ENCODE measurements around the gene KDM1A.

The KDM1A gene

DNA sequence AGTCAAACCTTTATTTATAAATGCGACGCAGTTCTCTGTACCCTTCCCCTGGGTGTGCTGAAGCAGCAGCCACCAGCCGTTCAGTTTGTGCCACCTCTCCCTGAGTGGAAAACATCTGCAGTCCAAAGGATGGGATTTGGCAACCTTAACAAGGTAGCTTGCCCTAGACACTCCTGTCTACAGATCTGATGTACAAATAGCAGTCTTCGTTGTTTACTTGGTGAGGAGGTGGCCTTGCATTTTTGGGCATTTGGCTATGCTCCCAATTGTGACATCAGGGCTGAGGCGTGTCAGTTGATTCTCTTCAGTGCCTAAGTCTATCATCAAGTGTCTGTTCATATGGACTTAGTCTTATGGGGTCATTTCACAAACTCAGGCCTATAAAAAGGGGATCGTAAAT, 59.8 kb downstream of the KDM1A start:
- DNase-seq, result no peak

DNA sequence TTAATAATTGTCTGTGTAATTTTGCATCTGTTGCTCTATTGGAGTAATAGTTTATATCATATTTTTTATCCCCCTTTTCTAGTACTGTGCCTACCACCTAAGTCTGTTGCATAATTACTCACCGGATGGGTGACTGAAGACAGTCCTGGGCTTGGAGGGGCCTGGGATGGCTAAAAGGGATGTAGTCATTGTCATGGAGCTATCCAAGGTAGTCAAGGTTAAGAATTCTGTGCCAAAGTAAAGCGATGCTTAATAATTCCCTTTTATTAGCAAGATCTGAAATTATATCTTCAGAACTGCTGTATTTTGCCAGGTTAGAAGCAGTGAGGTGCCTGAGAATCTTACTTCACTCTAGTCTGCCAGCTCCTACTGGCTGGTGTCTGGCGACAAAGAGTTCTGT, 61.6 kb downstream of the KDM1A start:
- no peak for DNase-seq

DNA sequence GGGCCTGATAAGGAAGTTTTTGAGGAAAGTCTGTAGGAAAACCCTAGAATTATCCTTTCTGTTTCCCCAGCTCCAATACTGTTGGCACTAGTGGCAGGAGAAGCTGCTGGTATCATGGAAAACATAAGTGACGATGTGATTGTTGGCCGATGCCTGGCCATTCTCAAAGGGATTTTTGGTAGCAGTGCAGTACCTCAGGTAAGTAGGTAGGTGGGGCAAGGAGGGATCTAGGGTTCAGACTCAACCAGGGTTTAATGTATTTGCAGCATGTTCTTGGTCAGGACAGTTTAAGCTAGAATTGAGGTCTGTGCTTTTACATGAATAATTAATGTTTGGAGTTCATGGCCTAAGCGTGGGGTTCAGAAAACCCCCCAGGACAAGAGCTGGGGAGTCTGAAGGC, 62.1 kb downstream of the KDM1A start:
- no peak for DNase-seq

DNA sequence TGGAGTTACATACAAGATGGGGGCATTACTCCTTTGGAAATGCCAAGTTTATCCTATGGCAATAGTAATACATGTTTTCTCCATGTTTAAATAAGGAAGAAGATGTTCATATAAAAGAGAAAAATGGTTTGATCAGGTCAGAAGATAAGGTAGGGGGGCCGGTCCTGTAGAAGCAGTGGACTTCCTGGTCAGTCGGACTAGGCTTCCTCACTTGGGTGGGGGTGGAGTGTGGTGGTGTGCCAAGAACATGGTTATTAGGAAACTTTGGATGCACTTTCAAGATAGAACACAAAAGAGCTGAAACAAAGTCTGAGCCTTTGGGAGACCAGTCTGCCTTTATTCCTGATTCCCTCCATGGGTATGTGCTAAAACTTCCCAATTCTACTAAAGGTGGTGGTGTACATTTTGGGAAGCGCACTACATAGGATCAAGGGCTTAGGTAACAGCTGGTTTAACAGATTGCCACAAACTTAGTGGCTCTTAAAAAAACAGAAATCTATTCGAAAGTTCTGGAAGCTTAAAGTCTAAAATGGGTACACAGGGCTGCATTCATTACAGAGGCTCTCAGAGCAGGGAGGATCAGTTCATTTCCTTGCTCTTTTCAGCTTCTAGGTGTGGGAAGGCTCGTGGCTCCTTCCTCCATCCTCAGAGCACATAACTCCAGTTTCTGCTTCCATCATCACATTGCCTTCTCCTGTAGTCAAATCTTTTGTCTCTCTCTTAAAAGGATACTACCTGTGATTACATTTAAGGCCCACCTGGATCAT, 64.6 kb downstream of the KDM1A start:
- no peak for DNase-seq

DNA sequence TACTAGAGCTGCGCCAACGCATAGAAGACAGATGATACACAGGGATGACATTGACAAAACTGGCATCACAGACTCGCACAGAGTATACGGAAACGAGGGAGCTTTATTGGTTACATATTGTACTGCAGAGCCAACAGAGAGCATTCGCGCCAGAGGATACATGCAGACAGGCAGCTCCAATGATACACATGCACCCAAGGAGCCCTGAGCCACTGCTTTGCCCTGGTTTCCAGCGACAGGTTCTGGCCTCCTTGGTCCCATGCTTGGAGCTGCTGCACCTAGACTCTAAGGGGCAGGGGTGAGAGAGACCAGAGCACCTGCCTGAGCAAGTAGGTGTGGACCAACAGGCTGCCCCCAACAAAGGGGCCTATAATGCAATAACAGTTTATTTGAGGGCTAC, 65.6 kb downstream of the KDM1A start:
- no peak for DNase-seq

DNA sequence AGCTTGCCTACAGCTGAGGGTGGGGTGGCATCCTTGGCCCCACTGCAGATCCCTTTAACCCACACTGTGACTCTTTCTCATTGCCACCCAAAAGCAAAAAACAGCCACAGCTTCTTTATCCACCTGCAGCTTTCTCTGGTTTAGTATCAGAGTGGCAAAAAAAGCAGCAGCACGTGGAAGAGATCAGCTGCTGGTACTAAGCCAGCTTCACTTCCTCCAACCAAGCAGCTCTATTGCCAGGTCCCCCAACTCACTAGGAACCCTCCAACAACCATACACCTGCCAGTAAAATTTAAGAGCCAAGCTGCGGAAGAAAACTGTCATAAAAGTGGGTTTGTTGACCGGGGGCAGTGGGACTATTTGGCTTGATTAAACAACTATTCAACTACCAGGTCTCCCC, 66.4 kb downstream of the KDM1A start:
- DNase-seq, result no peak

DNA sequence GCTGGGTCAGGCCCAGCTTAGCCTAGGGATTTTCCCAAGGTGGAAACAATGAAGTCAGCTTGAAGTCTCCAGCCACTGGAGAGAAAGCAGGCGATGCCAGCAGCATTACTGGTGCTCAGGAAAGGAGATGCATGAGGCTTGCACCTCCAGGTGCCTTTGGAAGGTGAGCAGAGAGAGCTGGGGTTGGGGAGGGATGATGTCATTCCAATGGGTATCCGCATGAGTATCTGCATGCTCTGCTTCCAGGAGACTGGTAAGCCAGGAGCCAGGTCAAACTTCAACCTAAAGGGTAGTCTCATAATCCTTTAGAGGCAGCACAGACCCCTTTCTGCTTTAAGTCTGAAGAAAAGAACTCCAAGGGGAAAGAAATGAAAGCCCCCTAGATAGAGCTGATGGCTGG, 68.8 kb downstream of the KDM1A start:
- no peak for DNase-seq

DNA sequence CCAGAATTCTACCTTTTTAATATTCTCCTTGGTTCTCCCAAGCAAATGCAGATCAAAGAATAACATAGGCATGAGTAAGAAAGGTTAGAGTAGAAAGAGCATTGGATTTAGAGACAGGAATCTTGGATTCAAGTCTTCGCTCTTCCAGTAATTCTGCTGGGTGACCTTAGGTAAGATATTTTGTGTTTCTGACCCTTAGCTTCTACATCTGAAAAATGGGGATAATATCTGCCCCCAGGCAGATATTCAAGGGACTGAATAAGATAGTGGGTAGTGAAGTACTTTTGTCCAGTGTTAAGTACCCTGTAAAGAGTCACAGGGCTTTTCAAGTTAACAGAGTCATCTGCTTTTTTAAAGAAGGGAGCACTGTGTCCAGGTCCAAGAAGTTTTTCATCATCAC, 70.8 kb downstream of the KDM1A start:
- no peak for DNase-seq

DNA sequence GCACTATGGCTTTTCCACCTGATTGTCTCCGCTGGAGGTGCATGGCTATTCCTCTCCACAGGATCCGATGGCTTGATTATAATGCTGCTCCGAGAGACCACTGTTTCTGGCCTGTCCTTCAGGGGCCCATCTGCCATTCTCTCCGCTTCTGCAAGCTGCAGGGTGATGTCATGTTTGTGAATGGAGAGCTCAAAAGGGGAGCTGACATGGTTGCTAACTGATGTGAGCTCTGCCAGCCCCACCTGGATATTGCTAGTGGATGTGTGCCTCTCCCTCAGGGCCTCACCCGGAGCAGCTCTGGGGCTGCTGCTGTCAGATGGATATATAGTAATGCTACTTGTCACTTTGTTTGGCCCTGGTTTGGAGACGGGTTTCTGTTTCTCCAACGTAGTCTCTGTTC, 72.3 kb downstream of the KDM1A start:
- DNase-seq, result no peak

DNA sequence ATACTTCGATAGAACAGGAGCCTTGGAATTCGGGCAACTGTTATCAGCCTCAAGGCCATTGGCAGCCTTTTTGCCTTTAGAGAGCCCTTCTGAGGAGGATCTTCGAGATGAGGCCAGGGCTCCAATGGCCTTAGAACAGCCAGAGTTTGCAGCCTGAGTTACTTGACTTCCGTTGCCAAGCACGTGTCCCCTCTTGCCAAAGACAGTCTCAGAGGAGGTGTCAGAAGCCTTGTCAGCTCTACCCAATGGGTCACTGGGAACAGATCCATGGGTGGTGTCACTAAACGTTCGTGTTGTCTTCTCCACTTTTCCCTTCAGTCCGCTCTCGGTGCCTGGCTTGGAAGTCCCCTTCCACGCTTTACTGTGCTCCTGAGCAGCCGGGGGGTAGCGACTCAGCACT, 73.2 kb downstream of the KDM1A start:
- DNase-seq, result no peak

DNA sequence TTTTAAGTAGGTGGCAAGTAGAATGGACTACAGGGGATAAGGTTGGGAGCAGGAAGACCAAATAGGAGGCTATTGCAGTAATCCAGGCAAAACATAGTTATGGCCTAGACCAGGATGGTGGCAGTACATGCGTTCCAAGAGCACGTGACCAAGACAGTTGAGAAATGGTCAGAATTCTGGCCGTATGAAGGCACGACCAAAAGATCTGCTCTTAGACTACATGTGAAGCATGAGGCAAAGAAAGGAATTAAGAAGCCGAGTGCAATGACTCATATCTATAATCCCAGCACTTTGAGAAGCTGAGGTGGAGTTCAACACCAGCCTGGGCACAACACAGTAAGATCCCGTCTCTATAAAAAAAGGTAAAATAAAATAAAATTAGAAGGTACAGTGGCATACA, 78.0 kb downstream of the KDM1A start:
- no peak for DNase-seq

DNA sequence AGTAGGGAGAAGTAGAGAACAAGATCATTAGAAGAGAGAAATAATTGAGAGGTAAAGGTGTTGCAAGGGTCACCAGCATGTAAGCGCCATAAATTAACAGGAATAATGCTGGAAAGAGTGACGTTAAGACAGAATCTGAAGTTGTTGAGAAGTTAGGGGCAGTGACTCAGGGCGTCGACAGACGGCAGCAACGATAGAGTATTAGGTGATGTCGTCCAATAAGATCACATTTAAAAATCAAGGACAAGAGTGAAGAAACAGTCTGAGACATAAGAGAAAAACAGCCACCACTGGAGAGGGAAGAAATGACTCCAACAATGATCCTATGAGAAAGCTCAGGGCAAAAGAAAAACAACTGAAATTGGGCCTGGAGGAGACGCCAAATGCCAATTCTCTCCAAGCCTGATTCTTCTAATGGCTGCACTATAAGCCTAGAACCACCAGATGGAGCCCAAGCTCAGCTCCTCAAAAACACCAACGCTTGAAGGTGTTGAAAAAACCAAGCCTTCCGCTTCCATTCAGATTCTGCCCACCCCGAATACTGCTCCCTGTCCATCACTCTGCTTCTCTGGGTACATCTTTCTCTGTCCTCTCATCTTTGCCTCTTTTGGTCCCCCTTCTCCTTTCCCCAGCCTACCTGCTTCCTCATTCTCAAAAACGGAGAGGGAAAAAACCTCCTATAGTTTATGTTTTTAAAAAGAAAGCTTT, 79.3 kb downstream of the KDM1A start:
- DNase-seq, result peak; percentile 59 to 68

DNA sequence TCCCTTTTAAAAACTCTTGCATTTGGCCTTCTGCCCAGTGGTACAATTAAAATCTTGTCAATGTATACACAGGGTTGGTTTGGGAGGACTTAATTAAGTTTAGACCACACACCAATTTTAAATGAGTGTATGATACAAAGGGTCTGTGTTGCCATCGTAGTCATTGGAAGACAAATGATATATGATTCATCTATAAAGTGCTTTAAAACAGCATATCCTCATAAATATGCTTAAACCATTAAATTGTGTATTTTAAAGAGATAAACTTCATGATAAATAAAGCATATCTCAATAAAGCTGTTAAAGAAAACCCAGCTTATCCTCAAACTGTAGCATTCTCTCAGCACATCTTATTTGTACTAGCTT, 79.9 kb downstream of the KDM1A start:
- DNase-seq, result no peak

DNA sequence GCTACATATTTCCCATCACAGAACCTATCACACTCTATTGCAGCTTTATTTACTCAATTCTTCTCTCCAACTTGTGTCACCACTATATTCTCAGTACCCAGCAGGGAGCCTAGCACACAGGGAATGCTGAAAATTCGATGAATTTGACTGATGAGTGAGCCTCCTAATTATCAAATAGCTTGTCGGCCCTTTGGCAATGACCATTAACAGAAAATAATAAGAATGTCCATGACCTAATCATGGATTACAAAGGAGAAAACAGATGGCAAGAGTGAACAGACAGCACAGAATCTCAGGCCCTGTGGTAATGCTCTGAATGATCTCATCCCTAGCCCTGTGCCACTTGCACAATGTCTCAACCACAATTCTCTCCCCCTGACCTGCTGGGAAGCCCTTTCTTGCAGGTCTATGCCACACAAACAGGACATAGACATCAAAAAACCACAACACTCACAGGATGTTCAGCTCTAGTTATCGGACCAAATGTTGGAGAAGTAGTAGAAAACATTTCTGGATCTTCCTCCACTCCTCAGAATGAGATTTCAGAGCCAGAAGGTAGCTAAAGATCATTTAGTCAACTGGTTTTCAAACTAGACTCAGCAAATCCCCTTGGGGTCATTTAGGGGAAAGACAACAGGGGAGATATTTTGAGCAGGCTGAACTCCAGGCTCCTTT, 80.9 kb downstream of the KDM1A start:
- peak in 1 of 2 experiments; percentile 46 for DNase-seq

DNA sequence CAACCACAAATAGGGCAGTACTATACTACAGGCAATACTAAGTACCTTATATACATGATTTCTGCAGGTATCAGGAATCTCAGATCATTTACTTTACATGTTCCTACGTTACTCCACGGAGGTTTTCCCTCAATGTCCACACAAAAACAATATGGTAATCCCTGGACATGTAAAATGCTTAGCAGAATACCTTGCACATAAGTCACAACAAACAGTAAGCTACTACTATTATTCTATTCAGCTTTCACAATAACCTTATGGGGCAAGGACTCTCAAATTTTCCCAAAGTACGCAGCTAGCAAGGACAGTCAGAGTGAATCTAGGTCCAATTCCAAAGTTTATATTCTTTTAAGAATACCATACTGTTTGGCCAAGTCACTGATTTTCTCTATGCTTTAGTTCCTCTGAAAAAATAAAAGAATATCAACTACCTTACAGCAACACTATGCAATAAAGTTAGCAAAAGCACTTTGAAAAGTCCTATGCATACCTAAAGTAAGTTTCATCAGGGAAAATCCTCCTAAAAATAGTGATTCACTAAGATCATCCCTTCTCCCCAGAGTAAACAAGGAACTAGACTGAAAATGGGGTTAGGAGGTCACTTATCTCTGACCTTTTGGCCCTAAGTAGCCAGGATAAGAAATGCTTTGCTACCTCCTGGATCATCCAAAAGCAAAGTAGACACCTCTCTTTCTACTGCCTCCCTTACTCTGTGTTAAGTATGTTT, 82.0 kb downstream of the KDM1A start:
- no peak for DNase-seq

DNA sequence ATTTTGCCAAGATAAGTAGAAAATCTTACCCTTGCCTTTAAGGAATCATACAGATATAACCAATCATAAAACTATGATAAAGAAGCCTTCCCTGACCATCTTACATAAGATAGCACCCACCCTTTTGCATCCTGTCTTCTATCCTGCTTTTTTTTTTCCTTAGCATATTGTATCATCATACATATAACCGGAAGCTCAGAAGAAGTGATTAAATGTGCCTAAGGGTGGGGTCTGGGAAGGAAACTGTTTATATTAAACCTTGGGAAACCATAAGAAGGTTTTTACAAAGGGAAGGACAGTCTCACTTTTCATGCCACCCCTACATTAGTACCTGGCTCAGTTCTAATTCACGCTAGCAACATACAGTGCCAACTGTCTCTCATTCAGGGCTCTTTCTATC, 82.6 kb downstream of the KDM1A start:
- no peak for DNase-seq

DNA sequence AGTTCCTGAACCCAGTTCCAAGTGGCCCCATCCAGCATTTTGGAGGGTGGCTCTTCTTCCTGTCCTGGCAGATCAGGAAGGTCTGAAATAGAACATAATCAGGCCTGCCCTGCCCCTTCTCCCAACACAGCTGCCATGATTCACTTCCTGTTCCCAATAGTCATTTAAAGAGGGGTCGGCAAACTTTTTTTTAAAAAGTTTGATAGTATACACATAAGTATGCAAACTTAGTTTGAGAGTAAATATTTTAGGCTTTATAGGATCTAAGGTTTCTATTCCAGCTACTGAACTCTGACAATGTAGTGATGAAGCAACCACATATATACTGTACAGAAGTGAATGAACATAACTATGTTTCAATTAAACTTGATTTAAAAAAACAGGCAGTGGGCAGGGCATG, 83.0 kb downstream of the KDM1A start:
- no peak for DNase-seq

DNA sequence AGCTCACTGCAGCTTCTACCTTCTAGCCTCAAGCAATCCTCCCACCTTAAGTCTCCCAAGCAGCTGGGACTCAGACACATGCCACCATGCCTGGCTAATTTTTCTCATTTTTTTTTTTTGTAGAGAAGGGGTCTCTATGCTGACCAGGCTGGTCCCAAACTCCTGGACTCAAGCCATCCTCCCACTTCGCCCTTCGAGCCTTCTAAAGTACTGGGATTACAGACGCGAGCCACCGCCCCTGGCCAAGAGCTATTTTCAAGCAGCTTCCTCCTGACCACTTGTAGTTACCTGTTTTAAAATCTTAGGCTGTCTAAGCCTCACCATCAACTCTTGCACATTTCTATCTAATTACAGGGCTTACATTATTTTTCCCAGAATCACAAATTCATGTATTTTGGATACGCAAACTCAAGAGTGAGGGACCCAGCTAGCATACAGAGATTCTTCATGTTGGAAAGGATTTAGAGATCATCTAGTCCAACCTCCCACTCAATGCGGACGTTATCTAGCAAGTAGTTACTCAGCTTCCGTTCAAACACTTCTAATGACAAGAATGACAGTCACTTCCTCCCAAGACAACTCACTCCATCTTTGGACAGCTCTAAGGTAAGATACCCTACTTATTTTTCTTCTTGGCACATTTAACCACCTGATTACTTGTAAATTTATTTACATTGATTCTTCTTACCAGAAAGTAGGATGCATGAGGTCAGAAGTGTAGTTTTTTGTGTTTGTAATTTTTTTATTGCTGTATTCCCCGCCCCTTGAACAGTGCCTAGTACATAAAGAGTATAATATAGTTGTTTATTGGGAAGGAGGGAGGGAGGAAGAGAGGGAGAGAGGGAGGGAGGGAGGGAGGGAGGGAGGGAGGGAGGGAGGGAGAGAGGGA, 84.0 kb downstream of the KDM1A start:
- no peak for DNase-seq

DNA sequence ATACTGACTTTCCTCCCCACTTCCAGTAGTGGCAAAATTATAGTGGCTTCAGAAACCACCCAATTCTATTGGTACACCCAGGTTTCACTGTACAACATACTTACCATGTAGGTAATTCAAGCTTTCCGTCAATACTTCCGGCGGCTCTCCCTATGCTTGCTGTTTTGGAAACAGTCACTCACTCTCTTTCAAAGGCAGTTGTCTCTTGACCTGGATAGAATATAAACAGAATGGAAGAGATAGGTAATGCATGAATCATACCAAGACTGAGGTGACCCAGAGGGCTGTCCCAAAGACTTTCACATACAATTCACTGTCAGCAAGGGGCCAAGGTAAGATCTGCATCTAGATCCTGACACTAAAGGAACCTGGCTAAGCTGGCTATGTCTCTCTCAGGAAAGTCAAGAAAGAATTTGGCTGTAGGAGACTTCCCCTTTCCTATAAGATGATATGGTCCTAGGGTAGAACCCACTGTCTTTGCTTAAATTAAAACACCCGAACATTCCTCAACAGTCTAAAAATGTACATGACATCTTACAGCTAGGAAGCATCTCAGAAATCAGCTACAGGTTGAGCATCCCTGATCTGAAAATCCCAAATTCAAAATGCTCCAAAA, 89.8 kb downstream of the KDM1A start:
- peak; percentile 20 to 40 for DNase-seq

DNA sequence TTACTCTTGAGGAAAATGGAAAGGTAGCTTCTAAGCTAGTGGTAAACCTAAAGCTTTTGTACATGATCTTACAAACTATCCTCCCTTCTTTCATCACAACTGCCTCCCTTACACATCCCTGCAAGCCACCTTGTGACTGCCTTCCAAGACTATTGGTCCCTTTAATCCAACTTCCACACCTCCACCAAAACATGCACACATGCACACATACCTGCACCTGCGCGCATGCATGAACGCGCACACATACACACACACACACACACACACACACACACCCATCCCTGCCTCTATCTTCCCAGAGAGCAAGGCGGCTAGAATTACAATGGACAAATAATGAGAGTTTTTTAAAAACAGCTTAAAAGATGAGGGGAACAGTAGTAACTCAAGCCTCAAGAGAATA, 91.1 kb downstream of the KDM1A start:
- no peak for DNase-seq

DNA sequence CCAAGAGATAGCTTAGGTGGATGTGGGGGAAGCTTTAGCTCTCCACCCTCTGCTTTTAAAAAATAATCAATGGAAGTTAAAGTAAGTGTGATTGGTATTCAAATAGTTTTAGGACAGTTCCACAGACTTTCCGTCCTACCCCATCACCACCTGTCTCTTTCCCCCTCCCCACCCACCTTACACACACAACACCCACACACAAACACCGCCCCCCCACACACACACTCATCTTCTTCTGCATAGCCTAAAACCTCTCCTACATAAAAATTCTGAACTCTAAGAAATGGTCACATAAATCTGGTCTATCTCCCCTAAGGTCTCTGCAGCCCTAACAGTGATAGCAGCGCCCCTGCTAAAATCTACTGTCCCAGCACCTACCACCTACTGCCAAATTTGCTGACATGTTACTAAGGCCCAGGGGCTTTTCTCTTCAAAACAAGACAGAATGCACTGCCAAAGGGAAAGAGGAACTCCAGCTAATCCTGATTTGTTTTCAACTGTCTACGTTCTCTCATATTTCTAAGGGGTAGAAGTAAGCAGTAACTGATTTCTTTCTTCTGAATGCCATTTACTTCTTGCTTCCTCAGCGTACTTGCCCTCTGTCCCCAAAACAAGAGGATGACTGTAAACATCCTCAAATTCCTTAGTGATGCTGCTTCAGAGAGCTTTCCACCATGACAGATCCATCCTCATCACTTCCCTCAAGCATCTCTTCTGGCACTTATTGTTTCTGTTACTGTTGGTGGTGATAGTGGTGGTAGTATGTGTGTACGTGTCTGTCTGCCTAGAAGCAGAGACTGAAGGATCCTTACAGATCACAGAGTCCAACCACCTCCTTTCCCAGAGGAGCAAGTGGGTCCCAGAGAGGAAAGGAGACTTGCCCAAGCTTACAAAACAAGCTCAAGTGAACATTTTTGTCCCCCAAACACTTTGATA, 92.6 kb downstream of the KDM1A start:
- no peak for DNase-seq

Measured in activated CD4-positive, alpha-beta T cell treated with anti-CD3 and anti-CD28 coated beads, Interleukin-2, amount 50 U/mL, for 48 hours (primary cell).